ENCODE measurements around the gene ROBO1.

ROBO1 gene

DNA sequence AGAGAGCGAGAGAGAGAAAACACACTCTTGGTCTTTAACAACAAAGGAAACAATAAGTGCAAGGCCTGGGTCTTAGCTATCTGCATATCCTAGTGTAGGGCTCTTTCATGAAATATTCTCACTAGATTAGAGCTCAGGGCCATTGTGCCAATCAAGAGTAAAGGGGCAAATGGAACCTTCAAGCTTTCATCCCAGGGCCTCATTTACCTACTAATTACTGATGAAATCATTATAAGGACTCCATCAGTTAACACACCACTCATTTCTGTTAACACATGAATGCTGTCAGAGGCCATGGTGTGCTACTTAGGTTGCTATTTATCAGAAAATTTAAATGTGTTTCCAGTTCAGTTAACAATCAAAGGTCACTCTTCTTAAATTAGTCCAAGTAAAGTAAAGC is 597.8 kb downstream of the ROBO1 start:
- DNase-seq (ENCODE audit: low read depth in 2 of 2) = no peak

DNA sequence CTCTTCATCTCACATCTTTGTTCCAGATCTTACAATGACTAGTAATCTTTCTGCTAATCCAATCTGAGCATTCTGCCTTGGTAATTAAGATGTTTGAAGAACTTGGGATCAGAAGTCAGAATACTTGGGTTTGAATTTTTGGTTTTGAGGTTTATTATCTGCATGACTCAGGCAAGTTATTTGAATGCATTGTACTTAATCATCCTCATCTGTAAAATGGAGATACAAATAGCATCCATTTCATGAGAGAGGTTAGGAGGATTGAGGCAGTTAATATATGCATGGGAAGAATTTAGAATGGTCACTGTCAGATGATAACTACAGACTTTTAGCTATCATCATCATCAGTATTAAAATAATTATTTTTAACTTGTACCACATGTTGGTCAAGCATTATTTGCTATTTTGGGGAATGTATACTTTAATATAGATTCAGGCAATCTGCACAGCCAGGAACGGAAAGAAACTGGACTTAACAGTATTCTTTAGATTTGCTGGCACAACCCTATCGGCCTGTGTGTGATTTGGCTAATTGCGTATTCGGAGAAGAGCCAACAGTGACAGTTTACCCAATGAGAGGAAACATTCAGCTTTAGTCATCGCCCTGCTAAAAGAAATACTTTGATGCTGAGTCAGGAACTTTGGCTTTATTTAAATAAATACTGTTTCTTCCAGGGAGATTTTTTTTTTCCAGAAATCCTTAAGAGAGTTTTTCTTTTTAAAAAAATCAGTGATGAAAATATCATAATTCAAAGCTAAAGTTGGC is 600.0 kb downstream of the ROBO1 start:
- no peak for DNase-seq (ENCODE audit: low read depth in 2 of 2)

DNA sequence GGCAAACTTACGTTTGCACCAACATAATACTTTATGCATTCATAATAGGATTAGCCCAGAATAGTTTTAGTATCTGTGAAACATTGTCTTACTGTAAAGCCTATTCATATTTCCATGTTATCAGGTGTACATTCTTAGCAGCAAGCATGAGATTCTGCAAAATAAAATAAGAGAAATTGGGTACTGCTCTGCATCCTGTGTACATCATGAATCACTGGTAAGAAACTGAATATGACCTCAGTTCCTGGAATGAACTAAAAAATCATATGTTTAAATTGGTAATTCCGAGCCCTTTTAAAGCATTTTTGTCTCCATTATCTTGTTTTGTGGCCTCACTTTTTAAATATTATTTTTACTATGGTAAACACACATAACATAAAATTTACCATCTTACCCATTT is 605.1 kb downstream of the ROBO1 start:
- no peak for DNase-seq (ENCODE audit: low read depth in 2 of 2)

DNA sequence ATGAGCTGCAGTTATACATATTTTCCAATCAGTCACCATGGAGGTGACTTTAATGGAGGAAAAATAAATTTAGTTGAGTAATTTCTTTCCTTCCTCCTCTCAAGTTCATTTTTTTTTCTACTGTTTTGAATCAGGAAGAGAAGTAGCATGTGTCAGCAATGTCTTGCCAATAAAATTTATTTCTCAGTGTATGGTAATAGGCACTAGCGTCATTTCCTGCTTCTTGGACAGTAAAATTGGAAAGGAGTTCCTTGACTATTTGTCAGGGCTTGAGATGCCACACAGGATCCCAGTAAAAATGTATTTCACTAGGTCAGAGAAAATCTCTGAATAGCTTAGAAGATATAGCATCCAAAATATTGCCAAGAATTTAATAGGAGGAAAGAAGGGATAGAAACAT is 605.9 kb downstream of the ROBO1 start:
- DNase-seq (ENCODE audit: low read depth in 2 of 2) = no peak

DNA sequence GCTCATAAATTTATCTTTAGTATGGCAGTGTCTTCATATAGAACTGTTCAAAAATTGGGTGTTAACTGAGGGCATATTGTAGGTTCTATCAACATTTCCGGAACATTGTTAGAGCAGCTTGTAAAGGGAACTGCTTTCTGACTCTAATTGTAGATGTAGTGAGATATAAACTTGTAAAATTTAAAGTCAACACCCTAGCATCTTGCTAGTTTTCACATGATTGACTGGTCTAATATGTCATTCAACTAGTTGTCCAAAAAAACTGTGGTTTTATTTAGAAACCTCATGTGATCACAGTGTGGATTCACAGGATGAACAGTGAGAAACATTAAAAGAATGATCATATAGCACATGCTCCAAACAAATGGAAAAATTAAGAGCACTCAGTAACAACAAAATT is 607.4 kb downstream of the ROBO1 start:
- DNase-seq (ENCODE audit: low read depth in 2 of 2) = no peak

DNA sequence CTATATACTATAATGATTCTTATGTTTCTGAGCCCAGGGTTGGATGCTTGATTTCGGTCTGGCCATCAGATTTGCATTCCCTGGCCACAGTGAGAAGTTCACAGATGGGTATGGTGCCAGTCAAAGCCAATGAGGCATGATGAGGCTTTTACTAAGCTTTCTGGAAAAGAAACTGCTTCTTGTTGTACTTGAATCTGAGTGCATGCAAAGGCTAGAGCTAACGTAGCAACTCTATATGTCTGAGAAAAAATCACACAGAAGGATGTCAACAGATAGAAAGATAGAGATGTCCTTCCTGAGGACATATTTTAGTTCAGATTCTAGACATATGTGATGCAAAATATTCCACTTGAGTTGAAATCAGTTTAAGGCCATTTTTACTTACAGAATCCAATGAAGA is 608.1 kb downstream of the ROBO1 start:
- no peak for DNase-seq (ENCODE audit: low read depth in 2 of 2)

DNA sequence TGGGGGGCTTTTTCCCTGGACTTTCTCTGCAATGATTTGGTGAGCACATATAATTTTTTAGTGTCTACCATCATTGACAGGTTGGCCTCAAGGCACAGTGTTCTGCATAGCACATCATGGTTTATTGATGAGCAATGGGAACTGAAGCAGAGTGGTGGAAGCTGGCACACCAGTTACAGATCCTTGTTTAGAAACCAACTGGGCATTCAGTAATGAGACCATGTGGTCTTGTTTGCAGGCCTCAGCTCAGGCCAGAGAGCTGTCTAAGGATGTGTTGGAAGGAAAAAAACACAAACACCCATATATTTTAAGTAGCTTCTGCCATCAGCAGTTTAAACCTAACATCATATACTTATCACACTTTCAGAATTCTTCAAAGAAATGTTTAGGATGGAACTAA is 610.6 kb downstream of the ROBO1 start:
- no peak for DNase-seq (ENCODE audit: low read depth in 2 of 2)

DNA sequence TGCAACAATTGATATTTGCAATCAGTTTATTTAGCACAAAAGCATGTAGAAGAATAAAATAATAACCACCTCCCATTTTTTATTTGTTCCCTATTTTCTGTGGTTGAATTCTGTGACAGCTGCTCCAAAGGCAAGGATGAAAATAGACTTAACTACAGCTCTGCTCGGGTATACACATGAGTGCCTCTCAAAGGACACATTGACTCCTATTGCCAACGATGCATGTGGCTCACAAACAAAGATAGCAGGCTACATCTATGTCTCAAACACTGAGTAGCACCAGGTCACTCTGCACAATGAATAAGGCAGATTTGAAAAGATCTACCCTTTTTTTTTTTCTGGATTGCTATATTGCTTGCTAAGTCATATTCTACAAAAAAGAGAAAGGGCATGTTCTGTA is 612.9 kb downstream of the ROBO1 start:
- DNase-seq (ENCODE audit: low read depth in 2 of 2) = no peak

DNA sequence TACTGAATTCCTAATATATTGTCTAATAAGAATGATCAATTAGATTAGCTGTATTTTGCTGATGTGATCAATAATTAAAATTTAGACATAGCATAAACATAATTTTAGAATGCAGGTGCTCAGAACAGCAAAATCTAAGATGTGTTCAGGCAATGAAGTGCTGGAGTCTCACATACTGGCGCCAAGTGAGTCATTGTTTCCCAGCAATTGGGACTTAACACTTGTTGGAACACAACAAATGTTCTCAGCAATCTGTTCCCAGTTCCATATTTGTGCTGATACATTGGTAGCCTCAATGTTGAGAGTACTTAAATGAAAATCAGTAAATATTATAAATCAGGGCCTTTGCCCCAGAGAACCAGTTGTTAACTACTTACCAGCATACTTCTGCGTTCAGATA is 619.0 kb downstream of the ROBO1 start:
- DNase-seq (ENCODE audit: low read depth in 2 of 2) = no peak

DNA sequence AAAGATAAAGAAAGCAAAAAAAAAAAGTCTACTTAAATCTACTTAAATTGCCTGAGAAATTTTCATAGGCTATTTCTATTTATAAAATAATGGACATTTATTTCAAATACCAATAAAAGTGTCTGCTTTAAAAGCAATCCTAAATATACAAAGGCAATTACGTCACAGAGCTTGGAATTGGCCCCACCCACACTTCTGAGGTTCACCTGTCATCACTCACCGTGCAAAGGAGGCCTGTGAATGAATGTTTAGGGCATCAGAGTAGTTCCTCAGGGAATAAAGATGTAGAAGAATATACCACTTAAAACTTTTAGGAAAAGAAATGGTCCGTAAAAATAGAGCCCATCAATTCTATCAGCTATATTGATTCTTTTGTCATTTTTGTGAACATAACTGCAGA is 621.8 kb downstream of the ROBO1 start:
- DNase-seq (ENCODE audit: low read depth in 2 of 2) = no peak

DNA sequence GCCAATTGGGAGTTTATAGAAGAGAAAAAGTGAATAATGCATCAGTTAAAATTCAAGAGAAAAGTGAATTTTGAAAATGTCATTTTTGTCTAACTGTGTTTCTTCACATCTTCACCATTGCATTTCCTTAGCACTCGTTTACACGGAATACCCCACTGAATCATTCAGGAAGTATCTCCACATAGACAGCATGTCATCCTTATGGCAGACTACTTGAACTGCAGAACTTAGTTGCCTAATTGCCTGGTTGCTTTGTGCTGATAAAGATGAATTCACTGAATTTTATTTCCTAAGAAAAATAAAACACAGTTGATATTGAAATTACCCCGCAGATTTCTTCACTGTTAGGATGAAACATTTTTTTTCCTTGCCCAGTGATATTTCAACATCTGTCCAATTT is 627.1 kb downstream of the ROBO1 start:
- no peak for DNase-seq (ENCODE audit: low read depth in 2 of 2)

DNA sequence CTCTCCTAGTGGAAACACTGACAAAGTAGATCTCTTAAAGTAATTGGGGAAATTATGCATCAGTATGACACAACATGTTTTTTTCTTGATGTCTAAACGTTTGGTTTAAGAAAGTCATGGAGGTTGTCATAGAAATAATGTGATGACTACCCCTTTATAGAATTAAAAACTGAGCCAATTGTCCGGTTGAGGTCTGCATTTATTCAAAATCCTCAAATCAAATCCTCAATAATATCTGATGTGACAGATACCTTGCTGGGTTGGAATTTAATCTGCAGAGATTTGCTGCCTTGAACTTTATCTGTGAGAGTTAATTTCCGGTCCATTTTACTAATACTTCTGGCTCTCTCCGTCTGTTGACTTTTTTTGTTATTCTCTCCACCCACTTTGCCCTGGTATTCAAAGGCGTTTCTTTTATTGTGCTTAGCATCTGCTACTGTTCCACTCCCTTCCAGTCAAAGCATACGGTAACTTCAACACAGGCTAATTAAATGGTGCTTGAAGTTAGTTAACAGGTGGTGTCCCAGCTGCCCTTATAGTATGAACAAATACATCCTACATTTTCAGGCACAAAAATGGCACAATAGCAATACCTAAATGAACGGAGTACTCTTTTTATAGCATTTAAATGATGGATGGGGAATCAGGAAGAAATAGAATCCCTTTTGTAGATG is 628.3 kb downstream of the ROBO1 start:
- no peak for DNase-seq (ENCODE audit: low read depth in 2 of 2)

DNA sequence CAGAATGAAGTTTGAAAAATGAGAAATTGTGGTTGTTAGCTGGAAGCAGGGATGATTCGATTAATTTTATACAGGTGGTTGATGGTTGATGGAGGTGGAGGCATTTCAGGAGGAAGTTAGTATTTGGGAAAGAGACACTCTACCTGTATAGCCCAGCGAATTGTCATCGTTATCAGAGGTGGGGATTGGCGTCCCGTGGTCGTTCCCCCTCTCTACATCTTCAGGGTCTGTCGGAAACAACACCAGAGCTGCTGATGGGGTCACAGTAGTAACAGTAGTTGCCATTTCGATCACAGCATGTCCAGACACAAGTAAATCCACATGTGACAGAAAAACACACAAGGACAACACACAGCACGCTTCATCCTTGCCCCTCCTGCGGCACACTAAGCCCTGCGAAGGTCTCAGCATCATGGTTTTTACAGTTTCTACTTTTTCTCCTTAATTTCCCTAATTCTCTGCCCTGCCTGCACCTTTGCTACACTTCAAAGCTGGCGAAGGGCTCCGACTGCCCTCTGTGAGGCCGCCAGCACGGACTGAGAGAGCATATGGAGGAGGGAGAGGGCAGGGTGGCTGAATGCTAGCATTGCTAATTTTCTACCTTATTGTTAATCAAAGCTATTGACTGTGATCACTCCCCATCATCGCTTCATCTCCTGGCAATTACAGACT is 642.3 kb downstream of the ROBO1 start:
- DNase-seq (ENCODE audit: low read depth in 2 of 2) = no peak

DNA sequence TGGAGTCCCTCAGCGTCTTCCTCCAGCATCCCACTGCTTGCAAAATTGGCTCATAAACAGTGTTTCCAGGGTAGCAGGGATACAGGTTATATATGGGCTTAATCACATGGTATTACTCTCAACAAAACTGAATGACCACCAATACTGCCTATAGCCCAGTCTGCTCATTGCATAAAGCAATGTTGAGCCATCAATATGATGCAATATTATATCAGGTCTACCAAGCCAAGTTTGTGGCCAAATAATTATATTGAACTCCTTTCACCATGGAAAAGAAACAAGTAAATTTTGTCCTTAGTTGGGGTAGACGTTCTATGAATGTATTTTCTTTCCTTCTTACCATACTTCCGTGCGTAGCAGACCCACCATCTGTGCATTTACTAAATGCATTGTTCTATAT is 652.3 kb downstream of the ROBO1 start:
- no peak for DNase-seq (ENCODE audit: low read depth in 2 of 2)

DNA sequence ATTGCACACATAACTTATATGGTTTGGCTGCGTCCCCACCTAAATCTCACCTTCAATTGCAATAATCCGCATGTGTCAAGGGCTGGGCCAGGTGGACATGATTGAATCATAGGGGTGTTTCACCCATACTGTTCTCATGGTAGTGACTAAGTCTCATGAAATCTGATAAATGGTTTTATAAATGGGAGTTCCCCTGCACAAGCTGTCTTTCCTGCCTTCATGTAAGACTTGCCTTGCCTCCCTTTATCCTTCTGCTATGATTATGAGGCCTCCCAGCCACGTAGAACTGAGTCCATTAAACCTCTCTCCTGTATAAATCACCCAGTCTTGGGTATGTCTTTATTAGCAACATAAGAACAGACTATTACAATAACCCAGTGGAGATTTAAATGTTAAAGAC is 653.9 kb downstream of the ROBO1 start:
- DNase-seq (ENCODE audit: low read depth in 2 of 2) = no peak

DNA sequence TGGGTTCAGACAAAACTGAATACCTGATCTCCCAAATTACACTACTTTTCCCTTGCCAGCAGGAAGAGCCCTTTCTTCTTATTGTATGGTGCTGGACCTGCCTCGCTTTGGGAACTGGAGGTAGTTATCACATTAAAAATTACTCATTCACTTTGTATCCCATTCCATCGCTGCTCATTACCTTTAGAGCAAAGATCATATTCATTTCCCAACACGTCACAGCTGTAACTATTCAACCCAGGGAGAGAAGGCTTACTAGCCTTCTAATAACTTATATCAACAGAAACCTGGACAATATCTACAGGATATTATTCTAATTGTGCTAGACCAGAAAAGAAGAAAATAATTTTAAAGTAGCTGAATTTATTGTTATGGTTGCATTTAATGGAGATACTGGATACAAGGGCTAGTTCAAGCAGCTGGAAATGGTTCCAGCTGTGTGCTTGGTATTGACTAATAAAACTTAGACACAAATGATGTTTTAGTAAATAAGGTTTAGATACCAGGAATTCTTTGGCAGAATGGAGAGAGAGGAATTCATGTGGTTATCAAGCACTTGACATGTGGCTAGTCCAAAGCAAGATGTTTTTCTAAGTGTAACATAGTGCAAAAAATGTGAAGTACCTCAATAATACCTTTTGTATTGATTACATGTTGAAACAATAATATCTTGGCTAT is 656.3 kb downstream of the ROBO1 start:
- DNase-seq (ENCODE audit: low read depth in 2 of 2) = no peak

DNA sequence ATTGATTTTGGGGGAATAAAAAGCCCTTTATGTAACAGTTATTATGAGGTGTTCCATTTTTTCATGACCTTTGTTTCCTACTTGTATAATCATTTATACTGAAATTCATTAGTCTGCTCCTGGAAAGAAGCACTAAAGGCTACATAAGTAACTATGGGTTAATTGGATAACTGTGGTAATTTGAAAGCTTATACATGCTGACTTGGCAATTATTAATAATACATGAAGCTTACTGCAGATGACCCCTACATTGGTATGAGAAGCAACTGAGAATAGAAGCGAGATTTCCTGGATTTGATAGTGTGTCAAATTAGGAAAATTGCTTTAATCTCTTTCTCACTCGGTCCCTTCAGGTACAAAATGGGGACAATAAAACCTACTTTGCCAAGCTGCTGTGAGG is 658.0 kb downstream of the ROBO1 start:
- DNase-seq (ENCODE audit: low read depth in 2 of 2) = no peak

DNA sequence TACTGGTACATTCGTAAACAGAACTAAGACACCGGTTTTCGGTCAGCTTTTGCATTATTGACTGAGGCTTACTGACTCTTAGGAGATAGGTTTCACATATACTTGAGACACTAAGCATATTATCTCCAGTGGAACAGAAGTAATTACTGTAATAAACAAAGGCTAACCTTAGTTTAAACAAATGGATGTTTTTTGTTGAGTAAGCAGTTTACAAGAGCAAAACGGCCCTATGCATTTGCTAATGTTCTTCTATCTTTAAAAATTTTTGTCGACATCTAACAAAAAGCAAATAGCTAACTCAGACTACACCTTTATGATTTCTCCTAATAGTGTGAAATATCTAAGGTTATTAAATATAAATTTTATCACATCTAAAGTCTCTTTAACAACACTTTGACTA is 664.5 kb downstream of the ROBO1 start:
- no peak for DNase-seq (ENCODE audit: low read depth in 2 of 2)

DNA sequence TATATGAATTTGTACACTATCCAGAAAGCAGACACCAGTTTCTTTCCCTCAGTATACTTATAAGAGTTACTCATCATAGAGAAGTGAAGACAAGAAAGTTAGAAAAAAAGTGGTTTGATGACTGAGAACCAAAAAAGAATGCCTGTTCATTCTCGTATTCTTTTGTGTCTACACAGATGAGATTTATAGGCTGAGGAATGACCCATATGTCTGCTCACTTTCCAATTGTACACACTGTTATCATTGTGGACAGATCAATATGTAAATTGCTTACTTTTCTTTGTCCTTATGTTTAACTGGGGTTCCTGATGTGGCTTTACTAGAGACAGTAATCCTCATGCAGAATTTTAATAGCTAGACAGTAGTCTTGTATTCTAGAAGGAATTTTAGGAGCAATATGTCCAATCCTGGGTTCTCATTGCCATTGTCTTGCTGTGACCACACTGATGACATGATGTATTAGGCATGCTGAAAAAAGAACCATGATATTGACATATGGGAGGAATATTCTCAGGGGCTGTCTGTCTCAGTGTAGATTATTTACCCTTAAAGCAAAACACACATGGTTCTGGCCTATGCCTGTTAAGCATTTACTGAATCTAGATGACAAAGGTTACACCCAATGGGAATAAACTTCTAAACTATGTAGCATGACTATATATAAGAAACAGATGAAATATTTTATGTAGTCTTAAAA is 669.7 kb downstream of the ROBO1 start:
- no peak for DNase-seq (ENCODE audit: low read depth in 2 of 2)

DNA sequence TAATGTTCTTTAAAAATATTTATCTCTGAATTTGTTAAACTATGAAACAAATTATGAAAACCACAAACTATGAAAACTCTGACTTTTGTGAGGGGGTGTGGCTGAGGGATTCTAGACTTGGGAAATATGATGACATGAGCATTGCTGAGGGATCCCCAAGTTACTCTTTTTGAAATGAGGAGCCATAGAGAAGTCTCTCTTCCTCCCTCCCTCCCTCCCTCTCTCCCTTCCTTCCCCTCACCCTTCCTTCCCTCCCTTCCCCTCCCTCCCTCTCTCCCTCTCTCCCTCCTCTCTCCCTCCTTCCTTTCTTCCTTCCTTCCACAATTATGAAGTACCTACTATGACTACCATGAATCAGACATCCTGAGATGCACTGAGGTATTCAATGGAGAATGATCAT is 673.1 kb downstream of the ROBO1 start:
- DNase-seq (ENCODE audit: low read depth in 2 of 2) = no peak

DNA sequence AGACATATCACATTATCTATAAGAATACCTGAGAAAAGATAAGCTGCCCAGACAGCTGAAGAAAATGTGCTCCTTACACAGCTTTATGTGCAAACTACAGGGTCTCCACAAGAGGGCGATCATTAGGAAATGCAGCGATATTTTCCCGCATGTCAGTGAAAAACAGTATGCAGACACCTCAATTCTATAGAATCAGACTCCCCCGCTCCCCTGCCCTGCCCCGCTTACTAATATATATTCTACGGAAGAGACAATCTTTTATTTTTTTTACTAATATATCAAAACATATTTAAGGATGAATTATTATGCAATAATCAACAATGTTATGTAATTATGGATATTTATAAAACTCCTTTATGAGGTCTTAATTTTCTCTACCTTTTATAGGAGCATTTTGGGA is 681.3 kb downstream of the ROBO1 start:
- no peak for DNase-seq (ENCODE audit: low read depth in 2 of 2)

DNA sequence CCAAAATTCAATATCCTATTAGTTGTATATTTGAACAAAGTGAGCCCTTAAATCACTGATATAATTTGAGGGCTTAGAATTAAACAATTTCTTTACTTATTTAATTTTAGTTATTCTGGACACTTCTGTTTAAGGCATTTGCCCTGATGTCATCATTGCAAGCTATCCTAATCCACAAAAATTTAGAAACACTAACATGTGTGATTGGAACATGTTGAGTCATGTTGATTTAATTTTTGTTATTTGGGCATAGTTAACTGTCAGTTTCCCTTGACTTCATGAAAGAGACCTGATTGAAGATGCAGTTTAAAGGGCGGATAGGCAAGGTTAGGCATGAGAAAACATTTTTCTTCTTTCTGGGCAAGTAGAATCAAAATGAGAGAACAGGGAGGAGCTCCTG is 682.6 kb downstream of the ROBO1 start:
- no peak for DNase-seq (ENCODE audit: low read depth in 2 of 2)
